GM21381 (cell line): ENCODE results near the gene UGT8.
"Not testable (repeated sequence)": the region's sequence is repeated elsewhere in the genome, so short reads cannot be mapped to it uniquely, and the experiment has no call there.

Experiments used
- ATAC-seq: cut with Tn5 transposase; IDR thresholded peaks from one replicate; pipeline ENCODE4 v1.9.1; 2021; ENCODE audit warnings: mild to moderate bottlenecking, moderate library complexity; ENCODE audit not compliant: unreplicated experiment

Gene UGT8, protein sequence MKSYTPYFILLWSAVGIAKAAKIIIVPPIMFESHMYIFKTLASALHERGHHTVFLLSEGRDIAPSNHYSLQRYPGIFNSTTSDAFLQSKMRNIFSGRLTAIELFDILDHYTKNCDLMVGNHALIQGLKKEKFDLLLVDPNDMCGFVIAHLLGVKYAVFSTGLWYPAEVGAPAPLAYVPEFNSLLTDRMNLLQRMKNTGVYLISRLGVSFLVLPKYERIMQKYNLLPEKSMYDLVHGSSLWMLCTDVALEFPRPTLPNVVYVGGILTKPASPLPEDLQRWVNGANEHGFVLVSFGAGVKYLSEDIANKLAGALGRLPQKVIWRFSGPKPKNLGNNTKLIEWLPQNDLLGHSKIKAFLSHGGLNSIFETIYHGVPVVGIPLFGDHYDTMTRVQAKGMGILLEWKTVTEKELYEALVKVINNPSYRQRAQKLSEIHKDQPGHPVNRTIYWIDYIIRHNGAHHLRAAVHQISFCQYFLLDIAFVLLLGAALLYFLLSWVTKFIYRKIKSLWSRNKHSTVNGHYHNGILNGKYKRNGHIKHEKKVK

GRCh38 chr4:114598191-114599121 is at the start of gene UGT8:
Gene UGT8 (plus strand): TSS chr4:114598807. CDS start chr4:114622881, 24,074 bp downstream.
- peak; percentile 44 for ATAC-seq

DNA sequence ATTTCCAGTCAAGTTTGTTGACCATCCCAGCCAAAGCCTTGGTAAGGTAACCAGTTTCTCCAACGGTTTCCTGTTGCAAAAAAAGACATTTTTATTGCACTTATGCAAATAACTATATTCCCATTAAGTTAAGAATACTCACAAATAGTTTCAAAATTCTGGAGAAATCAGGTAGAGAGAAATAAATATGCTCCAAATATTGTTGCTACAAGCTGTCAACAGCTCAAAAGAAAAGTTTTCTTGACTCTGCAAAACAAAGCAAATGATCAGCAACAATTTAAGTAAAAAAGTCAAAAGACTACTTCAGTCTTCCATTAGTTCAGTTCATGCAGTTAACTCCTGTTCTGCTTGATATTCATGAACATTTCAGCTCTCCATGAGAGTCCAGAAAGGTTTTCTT is 49.0 kb upstream of the UGT8 start:
- no peak for ATAC-seq

GRCh38 chr4:114558446-114559020 is 40.1 kb upstream of the UGT8 start:
- no peak for ATAC-seq

DNA sequence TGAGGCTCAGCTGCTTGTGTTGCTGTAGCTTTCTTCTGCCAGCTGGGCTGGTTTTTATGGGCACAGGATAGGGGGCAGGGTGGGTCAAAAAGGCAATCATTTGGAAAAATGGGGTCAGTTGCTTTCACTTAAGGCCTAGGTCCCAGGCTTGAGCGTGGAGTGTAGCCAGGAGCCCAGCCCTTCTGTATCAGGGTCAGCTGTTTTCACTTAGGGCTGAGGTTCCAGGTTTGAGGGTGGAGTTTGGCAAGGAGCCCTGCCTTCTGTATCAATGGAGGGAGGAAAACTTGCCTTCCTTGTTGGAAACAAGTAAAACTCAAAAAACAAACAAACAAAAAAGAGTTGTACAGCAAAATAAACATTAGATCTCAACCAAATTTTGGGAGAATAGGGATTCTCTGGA is 37.0 kb upstream of the UGT8 start:
- ATAC-seq: no peak

DNA sequence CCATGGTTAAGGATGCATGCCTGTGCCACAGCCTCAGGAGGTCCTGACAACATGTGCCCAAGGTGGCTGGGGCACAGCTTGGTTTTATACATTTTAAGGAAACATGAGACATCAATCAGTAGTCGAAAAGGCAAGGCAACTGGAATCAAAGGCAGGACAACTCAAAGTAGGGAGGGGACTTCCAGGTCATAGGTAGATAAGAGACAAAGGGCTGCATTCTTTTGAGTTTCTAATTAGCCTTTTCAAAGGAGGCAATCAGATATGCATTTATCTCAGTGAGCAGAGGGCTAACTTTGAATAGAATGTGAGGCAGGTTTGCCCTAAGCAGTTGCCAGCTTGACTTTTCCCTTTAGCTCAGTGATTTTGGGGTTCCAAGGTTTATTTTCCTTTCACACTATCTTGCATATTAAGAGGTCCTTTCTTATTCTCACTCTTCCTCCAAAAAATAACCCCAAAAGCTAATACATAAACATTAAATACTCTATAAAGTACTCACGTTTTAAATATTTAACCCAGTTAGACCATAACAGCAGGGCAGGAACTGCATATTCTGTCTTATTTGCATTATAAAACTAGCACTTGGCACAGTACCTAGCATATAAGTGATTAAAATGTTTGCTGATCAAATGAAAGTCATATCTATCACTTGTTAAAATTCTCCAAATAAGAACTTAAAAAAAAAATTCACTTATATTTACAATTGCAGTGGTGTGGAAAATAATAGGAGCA is 36.3 kb upstream of the UGT8 start:
- no peak for ATAC-seq

GRCh38 chr4:114563536-114564315 is 34.9 kb upstream of the UGT8 start:
- no peak for ATAC-seq

GRCh38 chr4:114577386-114577785 is 21.2 kb upstream of the UGT8 start:
- ATAC-seq: no peak

DNA sequence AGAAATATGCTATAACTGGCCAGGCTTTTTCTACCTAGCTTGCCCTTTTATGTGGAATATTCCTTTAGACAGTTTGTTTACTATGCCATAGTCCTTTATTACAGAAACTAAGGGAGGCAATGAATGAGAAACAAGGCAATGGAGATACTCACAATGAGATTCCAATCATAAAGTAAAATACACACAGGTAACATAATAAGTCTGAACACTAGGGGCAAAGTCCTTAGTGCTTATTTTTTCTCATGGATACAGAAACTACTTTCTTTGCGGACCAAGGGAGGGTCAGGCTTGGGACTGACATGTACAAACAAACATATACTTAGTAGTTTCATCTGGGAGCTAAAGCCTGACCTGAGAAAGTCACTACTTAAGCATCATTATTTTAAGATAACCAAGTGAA is 16.0 kb upstream of the UGT8 start:
- ATAC-seq: no peak

- no peak for ATAC-seq
Measured at GRCh38 chr4:114588305-114588704, 10.3 kb upstream of the UGT8 start.

GRCh38 chr4:114590360-114590759 is 8.2 kb upstream of the UGT8 start:
- ATAC-seq: not testable (repeated sequence)

DNA sequence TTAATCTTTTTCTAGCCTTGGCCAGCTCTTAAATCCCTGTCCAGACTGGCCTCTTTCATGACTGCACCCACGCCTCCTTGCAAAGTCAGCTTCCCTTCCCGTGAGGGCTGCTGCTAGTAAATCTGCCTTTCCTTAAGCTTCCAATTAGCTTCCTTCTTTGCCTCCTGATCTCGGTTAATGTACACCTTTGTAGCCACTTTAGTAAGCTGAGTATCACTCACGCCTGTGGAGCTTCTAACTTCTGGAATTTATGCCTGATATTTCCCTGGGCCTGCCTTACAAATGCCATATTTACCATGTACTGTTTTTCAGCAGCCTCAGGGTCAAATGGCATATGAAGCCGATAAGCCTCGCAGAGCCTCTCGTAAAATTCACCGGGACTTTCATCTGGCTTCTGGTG is 5.1 kb upstream of the UGT8 start:
- no peak for ATAC-seq

DNA sequence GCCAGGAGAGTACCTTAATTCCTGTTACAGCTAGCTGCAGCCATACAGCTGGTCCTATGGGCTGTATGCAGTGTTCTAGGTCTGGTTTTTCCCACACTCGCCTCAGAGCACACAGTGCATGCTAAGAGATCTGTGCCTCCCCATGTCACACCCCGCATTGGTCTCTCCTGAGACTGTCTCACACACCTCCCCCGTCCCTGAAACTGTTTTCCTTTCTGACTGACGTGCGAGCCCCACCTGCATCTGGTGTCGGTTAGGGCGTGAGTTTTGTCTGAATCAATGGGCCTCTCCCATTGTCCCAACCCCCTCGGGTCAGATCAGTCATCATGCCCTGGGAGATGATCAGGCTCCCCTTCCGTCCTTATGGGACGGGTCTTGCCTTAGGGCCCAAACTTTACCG is 3.4 kb upstream of the UGT8 start:
- no peak for ATAC-seq

GRCh38 chr4:114595921-114596320 is 2.7 kb upstream of the UGT8 start:
- no peak for ATAC-seq

DNA sequence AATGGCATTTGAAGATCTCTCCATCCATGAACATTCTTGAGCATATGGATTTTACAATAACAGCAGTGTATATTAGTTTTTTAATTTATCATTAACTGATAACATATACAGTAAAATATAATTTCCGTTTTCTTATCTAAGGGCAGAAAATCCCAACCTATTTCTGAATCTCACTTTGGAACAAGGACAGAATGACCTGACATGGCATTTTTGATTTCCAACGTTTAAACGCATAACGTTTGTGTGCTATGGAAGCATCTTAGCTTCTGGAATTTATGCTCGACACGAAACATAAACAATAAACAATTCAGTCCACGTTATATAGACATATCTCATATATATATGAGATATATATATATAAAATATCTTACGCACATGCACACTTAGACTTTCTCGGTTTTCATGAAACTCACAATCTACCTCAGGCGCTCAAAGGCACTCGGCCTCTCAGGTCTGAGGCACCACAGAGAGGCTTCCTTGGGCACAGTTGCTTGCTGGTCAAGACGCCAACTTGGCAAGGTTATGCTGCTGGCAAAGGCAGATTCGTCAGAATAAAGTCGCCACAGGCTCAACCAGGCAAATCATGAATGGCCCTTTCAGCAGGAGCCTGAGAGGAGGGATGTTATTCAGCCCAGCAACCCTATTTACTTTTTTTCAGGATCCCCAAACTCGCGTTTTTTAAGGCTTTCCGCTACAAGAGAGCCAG is 1.0 kb upstream of the UGT8 start:
- no peak for ATAC-seq

DNA sequence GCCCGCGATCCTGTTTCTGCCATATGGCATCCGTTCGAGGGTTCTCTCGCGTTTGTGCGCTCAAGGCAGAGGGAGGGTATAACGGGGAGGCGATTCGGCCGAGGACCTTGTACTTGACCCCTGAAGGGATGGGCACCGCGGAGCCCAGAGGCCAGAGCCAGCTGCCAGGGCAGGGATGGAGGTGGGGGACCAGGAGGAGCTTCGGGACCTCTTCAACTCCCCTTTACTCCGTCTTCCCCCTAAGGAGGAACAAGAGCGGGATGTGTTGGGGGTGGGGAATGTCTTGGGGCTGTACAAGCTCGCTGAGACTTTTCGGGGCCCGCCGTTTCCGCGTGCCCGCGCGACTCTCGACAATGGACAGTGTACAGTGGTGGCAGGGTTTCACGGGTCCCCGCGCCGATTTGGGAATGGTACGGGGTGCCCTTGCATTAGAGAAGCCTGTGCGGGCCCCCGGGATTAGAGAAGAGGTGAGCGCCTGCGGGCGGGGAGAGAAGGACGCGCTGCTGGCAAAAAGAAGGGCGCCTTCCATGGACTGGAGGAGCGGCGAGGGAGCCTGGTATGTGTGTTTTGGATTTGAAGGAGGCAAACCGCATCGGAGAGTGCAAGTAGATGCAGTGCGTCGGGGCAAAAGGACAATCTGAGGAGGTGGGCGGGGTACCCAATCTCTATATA is 760 bp downstream of the UGT8 start:
- no peak for ATAC-seq

DNA sequence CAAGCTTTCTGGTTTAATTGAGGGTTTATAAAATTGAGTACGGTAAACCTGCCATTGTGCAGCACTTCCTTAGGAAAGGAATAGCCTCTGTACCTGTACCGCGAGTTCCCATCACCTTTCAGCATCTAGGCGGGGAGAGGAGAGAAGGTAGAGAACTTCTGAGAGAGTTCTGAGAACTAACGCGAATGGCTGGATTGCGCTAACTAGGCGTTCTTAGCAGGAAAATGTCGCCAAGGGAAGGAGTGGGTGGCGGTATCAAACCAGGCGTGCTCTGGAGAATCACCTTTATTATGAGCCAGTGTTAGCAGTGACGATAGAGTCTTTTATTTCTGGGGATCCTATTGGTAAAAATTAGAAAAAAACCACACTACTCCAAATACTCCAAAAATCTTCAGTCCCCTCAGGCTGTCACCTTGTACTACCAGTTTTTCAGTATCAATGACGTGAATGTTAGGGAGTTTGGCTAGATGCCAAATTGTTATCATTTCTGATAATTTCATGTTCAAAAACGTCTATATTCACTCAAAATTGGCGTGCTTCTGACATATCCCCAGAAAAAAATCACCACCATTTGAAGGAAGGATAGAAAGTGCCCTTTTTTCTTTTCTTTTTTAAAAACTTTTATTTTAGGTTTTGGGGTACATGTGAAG is 1.4 kb downstream of the UGT8 start:
- no peak for ATAC-seq

DNA sequence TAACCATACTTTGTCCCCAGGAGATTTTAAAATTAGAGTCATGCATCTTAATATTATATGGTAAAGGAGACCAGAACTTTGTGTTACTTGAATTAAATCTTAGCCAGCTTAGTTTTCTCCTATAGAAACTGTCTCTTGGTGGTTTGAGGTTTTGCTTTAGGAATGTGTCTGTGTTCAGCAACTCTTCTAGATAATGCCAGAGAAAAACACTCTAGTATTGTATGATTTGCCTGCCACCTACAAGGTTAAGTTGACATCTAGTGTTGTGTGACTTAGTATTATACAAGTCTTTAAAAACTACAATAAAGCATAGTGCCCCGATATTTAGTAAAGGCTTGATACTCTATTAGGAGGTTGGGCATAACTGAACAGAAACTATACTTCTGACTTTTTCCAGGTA is 2.1 kb downstream of the UGT8 start:
- no peak for ATAC-seq
